Hematopoietic multipotent progenitor cell treated with erythropoietin and hydrocortisone succinate and interleukin-3 and kit ligand, for 17 days (in vitro differentiated cells): ENCODE results near the gene DNPH1.
A peak's percentile ranks its signal among the peaks of the same experiment; 100 is the strongest.

Experiments used
- DNase-seq: peaks from one replicate; pipeline ENCODE4 v3.0.0-alpha.2; 2015; ENCODE audit warnings: low spot score

DNPH1 gene

DNA sequence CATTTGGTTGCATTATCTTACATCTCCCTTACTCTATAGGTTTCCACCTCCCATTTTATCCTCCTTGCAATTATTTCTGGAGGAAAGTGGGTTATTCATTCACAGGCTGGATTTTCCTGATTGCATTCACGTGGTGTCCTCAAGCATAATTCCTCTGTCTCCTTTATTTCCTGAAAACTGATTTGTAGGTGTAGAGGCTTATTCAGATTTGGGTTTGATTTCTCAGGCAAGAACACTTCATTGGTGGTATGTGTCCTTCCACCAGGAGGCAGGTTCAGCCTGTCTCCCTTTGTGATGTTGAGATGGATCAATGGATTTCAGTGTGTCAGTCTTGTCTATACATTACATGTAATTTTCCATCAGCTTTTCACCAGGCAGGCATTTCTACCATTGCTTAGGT lies 17.3 kb downstream of the DNPH1 start:
- no peak for DNase-seq

DNA sequence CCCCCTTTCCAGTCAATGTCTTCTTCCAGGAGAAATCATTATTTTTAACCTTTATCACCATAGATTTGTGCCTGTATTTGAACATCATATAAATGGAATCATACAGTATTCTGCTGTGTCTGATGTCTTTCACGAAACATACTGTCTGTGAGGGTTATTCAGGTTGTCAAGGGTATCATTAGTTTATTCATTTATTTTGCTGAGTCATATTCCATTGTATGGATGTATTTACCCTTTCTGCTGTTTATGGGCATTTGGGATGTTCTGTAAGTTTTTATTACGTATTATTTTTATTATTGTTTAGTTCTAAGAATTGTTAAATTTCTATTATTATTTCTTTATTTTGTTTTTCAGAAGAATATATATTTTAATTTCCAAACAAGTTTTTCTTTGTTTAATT lies 22.0 kb downstream of the DNPH1 start:
- no peak for DNase-seq

DNA sequence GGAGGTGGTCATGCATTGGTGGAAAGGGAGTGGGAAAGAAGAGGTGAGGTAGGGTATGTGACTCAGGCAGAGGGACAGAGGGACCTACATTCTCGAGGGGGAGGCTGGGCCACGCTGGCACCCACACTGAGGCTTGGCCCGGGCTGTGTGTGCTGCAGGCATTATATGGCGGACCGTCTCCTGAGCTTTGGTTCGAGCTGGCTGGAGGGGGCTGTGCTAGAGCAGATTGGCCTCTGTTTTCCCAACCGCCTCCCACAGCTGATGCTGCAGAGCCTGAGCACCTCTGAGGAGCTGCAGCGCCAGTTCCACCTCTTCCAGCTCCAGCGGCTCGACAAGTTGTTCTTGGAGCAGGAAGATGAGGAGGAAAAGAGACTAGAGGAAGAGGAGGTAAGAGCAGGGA lies 23.4 kb downstream of the DNPH1 start:
- no peak for DNase-seq

DNA sequence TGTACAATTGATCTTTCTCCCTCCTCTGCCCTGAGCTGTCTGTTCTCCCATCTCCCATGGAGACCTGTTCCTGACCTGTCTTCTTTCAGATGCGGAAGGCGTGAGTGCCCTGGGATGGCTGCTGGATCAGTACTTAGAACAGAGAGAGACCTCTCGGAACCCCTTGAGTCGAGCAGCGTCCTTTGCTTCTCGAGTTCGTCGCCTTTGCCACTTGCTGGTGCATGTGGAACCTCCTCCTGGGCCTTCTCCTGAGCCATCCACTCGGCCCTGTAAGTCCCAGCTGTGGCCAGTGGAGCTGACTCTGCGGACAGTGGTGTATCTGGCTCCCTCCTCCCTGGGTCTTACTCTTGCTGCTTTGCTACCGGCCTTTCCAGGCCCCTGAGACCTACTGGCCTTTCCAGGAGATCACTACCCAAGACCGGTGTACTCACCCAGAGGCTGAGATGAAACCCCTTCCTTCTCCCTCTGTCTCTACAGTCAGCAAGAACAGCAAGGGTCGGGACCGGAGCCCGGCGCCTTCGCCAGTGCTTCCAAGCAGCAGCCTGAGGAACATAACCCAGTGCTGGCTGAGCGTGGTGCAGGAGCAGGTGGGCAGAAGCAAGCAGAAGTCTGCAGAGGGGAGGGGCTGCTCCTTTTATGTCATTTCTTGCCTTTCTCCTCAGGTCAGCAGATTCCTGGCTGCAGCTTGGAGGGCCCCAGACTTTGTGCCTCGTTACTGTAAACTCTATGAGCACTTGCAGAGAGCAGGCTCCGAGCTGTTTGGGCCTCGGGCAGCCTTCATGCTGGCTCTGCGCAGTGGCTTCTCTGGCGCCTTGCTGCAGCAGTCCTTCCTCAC lies 24.8 kb downstream of the DNPH1 start:
- DNase-seq = no peak

DNA sequence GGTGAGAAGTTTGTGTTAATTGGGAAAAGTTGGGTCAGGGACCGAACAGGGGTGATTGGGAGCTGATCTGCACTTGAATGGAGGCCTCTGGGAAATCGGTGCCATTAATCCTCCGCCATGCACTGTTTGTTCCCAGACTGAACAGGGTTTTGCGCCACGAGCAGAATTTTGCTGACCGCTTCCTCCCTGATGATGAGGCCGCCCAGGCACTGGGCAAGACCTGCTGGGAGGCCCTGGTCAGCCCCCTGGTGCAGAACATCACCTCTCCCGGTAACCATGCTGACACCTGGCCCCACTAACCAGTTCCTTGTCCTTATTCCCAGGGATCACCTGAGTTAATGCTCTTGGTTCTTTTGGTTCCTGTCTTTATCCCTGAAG lies 25.6 kb downstream of the DNPH1 start:
- DNase-seq = no peak

DNA sequence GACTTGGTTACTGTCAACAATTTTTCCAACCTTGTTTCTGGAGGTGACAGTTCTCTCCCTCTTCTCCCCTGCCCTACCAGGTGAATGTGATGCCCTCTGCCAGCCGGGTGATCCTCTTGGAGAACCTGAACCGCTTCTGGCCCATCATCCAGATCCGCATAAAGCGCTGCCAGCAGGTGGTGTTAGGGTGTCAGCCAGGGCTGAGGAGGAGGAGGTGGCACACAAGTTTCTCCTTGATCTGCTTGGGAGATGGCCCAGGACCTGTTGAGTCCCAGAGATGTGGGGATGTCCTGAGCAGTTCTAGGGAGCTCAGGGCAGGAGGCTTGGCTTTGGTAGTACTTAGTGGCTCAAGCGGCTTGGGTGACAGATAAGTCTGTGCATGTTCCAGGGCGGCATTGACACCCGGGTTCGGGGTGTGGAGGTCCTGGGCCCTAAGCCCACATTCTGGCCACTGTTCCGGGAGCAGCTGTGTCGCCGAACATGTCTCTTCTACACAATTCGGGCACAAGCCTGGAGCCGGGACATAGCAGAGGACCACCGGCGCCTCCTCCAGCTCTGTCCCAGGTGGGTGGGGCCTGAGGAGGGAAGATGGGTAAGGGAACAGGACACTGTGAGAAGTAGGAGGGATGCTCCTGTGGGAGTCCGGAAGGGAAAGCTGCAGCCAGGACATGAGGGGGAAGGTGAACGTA lies 26.1 kb downstream of the DNPH1 start:
- no peak for DNase-seq

DNA sequence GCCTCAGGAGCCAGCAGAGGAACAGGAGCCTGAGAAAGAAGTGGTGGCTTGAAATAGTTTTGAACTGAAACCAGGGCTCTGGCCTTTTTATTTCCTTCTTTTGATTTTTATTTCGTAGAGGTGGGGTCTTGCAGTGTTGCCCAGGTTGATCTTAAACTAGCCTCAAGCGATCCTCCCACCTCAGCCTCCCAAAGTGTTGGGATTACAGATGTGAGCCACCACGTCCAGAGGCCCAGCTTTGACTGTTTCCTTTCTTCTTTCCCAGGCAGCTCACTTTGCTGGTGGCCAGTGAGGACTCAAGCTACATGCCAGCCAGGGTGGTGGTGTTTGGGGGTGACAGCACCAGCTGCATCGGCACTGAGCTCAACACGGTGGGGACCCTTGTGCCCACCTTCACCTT lies 26.8 kb downstream of the DNPH1 start:
- no peak for DNase-seq

DNA sequence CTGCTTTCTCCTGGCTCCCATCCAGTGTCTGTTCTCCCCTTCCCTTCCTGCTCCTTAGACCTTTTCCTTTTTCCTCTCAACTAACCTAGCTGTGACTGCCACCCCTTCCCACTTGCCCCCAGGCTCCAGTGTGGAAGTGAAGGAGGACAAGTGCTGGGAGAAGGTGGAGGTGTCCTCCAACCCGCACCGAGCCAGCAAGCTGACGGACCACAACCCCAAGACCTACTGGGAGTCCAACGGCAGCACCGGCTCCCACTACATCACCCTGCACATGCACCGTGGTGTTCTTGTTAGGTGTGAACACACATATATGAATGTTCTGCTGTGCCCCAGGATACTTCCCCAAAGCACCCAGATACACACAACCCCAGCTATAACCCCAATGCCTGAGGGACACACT lies 28.7 kb downstream of the DNPH1 start:
- no peak for DNase-seq

DNA sequence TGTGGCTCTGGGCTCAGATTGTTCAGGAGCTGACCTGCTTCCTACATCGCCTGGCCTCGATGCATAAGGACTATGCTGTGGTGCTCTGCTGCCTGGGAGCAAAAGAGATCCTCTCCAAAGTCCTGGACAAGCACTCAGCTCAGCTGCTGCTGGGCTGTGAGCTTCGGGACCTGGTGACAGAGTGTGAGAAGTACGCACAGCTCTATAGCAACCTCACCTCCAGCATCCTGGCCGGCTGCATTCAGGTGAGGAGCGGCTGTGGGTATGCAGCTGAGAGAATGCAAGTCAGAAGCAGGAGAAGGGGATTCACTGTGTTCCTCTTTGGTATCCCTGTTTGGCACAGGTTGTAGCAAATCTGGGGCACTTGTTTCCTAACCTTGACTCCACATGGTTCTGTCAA lies 29.4 kb downstream of the DNPH1 start:
- DNase-seq = no peak

DNA sequence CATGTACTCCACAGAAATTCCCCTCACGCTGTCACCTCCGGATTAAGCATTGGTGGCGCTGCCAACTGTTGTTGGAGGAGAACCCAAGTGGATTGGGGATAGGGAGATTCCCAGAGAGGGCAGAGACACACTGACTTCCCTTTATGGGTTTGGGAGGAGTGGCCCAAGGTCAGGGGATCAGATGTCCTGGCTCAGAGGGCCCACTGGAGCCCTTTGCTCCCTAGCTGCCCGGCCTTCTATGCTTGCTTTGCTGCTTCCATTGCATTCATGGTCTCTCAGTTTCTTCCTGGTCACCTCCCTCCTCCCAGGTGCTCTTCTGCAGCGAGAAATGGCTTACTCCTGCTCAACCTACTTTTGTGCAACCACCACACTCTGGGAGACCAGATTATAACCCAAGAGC lies 32.9 kb downstream of the DNPH1 start:
- DNase-seq = no peak

DNA sequence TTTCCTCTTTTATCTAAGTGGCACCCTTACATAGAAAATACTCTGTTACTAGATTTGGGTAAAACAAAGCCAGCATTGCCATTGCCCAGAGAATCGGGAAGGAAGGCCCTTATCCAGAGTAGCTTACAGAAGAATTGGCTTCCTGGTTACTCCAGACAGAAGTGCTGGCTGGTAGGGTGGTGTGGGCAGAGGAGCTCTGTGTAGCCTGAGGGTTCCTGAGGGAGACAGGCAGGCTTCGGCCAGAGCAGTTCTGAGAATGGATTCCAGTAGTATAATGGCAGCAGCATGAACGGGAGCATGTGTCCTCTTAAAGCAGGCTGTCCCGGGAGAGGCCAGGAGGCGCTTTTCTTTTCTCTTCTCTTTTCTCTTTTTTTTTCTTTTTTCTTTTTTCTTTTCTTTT lies 35.4 kb downstream of the DNPH1 start:
- DNase-seq = no peak

DNA sequence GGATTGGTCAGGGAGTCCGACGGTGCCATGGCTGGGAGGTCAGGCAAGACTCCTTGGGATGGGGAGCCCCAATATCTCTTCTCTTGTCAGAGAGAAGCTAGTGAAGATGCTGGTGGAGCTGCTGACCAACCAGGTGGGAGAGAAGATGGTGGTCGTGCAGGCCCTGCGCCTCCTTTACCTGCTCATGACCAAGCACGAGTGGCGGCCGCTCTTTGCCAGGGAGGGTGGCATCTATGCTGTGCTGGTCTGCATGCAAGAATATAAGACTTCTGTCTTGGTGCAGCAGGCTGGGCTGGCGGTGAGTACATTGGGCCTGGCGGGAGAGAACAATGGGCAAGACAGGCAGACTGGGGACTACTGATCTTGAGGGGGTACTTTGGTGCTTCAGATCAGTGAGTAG lies 36.4 kb downstream of the DNPH1 start:
- no peak for DNase-seq

DNA sequence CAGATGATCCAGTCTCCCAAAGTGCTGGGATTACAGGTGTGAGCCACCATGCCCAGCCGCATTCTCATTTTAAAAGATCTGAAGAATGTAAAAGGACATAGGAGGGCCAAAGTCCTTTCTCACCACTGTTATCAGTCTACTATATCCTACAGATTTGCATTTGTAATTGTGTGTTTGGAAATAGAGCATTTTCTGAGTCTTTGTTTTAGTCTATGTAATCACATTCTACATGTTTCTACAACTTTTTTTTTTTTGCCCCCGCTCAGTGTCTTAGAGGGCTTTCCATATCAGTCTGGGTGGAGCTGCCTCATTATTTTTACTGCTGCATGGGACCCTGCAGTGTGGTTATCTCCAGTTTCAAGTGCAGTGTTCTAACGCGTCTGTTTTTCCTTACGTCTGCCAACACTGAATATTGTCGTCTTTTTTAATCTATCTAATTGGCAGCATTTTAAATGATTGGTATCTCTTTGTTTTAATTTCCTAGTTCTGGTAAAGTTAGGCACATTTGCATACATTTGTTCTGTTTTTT lies 39.4 kb downstream of the DNPH1 start:
- no peak for DNase-seq

DNA sequence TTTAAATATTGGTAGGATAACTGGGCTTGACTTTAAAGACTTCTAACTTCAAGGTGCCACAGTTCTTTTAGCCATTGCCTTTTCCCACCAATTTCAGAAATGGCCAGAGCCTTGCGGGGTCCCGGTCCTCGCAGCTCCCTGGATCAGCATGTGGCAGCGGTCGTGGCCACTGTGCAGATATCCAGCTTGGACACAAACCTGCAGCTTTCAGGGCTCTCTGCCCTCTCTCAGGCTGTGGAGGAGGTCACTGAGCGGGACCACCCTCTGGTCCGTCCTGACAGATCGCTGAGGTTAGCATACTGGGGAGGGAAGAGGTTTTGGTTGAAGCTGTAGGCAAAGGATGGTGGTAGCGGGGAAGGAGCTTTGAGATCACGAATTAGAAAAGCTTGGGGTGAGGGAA lies 40.9 kb downstream of the DNPH1 start:
- DNase-seq = no peak

DNA sequence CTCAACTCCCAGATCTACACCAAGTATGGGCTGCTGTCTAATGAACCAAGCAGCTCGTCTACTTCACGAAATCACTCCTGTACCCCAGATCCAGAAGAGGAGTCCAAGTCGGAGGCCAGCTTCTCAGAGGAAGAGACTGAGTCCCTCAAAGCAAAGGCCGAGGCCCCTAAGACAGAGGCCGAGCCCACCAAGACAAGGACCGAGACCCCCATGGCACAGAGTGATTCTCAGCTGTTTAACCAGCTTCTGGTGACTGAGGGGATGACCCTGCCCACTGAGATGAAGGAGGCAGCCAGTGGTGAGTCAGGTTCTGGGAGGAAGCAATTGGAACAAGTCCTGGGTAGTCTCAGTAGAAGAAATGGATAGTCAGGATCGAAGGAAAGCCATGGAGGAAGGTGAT lies 41.5 kb downstream of the DNPH1 start:
- DNase-seq = no peak

DNA sequence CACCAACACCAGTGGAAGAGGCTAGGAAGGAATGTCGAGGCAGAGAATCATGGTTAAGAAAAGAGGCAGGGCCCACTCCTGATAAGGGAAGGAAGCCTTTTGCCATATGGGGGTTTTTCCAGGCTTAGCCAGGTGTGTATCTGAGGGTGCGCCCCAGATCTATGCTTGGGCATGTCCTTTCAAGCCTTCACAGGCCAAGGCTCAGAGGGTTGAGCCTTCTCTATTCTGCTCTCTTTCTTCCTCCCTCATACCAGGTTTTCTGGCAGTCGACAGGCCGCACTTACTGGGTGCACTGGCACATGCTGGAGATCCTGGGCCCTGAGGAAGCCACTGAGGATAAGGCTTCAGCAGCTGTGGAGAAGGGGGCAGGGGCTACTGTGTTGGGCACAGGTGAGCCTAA lies 42.6 kb downstream of the DNPH1 start:
- DNase-seq = no peak

DNA sequence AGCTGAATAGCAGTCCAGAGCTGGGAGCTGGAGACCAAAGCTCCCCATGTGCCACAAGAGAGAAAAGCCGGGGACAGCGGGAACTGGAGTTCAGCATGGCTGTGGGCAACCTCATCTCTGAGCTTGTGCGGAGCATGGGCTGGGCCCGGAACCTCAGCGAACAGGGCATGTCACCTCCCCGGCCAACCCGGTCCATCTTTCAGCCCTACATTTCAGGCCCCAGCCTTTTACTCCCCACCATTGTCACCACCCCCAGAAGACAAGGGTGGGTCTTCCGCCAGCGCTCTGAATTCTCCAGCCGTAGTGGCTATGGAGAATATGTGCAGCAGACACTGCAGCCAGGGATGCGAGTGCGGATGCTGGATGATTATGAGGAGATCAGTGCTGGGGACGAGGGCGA lies 43.3 kb downstream of the DNPH1 start:
- DNase-seq = no peak

DNA sequence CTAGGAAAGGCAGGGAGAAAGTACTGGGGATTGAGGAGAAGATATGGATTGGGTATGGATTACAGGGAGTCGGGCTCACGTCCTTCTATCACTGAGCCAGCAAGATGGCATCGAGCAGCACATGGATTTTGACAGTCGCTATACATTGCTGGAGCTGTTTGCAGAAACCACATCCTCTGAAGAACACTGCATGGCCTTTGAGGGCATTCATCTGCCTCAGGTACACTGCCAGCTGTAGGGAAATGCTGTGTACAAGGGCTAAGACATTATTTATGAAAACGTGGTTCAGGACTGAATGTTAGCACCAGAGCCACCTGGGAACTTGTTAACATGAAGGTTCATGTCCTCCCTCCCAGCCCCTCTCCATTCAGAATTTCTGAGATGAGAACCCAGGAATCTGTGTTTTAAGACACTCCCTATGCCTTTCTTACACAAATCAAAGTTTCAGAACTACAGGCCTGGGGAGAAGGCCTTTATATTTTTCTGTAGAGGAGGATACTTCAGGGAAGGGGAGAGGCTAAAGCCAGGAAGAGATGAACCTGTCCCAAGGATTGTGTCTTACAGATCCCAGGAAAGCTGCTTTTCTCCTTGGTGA lies 43.8 kb downstream of the DNPH1 start:
- no peak for DNase-seq

DNA sequence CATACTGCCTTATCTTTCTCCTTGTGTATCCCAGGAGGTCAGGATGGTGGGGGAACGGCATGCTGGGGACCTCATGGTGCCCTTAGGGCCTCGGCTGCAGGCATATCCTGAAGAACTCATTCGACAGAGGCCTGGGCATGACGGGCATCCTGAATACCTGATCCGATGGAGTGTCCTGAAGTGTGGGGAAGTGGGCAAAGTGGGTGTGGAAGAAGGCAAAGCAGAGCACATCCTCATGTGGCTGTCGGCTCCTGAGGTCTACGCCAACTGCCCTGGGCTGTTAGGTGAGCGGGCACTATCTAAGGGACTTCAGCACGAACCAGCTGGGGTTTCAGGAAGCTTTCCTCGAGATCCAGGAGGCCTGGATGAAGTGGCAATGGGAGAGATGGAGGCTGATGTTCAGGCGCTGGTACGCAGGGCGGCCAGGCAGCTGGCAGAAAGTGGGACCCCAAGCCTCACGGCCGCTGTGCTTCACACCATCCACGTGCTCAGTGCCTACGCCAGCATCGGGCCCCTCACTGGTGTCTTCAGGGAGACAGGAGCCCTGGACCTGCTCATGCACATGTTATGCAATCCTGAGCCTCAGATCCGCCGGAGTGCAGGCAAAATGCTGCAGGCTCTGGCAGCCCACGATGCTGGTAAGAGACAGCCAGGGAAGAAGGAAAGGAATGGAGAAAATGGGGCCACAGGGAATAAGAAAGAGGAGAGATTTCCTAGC lies 44.9 kb downstream of the DNPH1 start:
- DNase-seq = no peak

DNA sequence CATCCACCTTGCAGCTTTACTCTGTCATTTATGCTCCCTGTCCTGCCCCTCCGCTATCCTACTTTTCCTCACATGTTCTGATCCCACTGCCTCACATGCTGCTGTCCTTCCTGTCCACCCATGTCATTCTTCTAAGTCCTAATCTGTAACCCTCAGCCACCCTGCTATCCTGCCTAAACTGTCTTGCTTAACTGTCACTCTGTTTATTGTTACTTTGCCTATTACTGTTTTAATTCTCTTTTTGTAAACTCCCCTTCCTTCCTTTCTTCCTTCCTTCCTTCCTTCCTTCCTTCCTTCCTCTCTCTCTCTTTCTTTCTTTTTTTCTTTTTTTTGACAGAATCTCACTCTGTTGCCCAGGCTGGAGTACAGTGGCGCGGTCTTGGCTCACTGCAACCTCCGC lies 45.8 kb downstream of the DNPH1 start:
- DNase-seq = no peak

DNA sequence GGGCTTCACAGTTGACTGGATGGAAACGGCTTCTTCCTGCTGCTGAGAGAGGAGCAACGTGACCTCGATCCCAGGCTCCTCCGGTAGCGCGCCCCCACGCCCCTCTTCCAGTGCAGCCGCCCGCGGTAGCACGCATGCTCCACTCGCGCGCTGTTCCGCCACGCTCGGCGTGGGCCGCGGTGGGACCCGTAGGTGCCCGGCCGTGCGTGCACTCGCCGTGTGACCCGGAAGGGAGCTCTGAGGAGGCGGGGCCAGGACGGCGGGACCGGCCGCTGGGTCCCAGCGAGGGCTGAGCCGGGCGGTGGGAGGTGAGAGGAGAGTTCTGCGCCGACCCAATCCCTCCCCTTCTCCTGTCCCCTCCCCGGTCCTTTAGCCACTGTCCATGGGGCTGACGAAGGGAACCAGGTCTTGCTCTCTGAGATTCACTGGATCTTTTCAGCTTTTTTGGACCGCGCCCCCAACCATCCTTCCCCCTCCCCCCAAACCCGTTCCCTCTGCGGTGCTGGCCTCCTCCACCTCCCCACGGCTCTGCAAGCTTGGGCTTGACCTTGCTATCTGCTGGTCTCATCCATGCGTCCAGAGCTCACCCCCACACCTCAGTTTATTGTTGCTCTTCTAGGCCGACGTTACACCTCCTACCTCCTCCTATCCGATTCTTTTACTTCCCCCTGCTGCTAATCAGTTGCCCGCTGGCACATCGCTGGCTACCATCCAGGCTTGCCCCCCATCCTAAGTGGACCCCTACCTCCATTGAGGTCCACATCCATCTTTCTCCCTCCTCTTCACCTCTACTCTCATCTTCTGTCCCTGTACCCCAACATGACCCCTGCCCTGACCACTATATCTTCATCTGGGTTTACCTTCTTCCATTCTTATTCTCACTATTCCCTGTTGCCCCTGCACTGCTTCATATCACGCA lies 47.1 kb downstream of the DNPH1 start, which contains the start of gene CUL9:
Gene CUL9, plus strand, starts transcription at position 255 of the 919 bp plus-strand sequence. CDS start 2,115 bp downstream, outside the sequence.
- peak; percentile 49 for DNase-seq
